Sigmoid colon (tissue), 4 donors: ENCODE results near the gene ATP23.

Experiments used
- CTCF ChIP-seq, 4 experiments: fragments of 450-650 bp in 3 of 4; fragments of 200-600 bp in 1 of 4; IDR thresholded peaks; one replicate each; pipeline ENCODE4 v1.5.1; 2016 to 2019; ENCODE audit warnings: antibody characterized with exemption in 4 of 4, mild to moderate bottlenecking in 3 of 4, moderate library complexity in 2 of 4
- POLR2A ChIP-seq, 2 donors: fragments of 450-650 bp; IDR thresholded peaks; one replicate each; pipeline ENCODE4 v1.6.1; 2016; ENCODE audit warnings: antibody characterized with exemption in 2 of 2, mild to moderate bottlenecking in 2 of 2, moderate library complexity in 2 of 2
- POLR2AphosphoS5 ChIP-seq, 4 donors: sonication (generic); formaldehyde crosslinking; IDR thresholded peaks; one replicate each; pipeline ENCODE4 v1.6.1; 2017; ENCODE audit warnings: antibody characterized with exemption in 4 of 4

GRCh38 chr12:57952766-57953165 lies 11.4 kb downstream of the ATP23 start:
- TF ChIP-seq CTCF (IDR thresholded peaks at IDR 0.05) (no peak), POLR2A (IDR thresholded peaks at IDR 0.05) (no peak), POLR2AphosphoS5 (IDR thresholded peaks at IDR 0.05) (no peak)
